Erythroblast (primary cell): ENCODE data around the gene SUSD5.

Experiments
- GATA1 ChIP-seq: IDR thresholded peaks from 2 replicates; pipeline ENCODE4 v1.6.1; 2011; ENCODE audit warnings: low read depth, mild to moderate bottlenecking, control low read depth, low read length, moderate library complexity
- POLR2A ChIP-seq: IDR thresholded peaks from 2 replicates; pipeline ENCODE4 v1.6.1; 2011; ENCODE audit warnings: mild to moderate bottlenecking, low read length

DNA sequence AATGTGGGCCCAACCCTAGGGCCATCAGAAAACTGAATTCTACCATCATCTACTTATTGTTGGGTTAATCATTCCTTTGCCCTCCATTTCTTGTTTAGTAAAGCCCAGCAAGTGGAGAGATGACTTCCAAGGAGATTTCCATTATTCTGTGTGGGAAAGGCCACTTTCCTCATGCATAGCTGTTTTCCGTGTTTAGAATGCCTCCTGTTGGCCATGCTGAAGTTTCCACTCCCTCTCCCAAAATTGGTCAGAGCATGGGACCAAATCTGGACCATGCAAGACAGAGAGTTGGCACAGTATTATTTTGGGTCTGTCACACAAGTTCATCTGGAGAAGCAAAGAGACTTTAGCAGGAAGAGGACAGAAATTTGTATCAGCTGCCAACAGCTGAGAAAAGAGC, 15.3 kb upstream of the SUSD5 start:
- TF ChIP-seq POLR2A (no peak), GATA1 (no peak)
